HG03457 (cell line): Measurements from ENCODE around the gene C20orf96.

ENCODE experiments used
- ATAC-seq: cut with Tn5 transposase; IDR thresholded peaks from one replicate; pipeline ENCODE4 v1.9.1; 2021; ENCODE audit warnings: moderate number of reproducible peaks; ENCODE audit not compliant: unreplicated experiment

Gene C20orf96

GRCh38 chr20:312866-313265, 22.3 kb upstream of the C20orf96 start:
- no peak for ATAC-seq

- no peak for ATAC-seq
These were observed 21.5 kb upstream of the C20orf96 start for GRCh38 chr20:312067-312466.

- ATAC-seq, result no peak
These were observed 21.1 kb upstream of the C20orf96 start for GRCh38 chr20:311609-312008.

GRCh38 chr20:310645-311044, 20.1 kb upstream of the C20orf96 start:
- ATAC-seq, result no peak

GRCh38 chr20:309841-310644, 19.5 kb upstream of the C20orf96 start:
- ATAC-seq, result peak; percentile 90

- no peak for ATAC-seq
These were observed 18.8 kb upstream of the C20orf96 start for GRCh38 chr20:309306-309840.

- ATAC-seq, result no peak
These were observed 18.0 kb upstream of the C20orf96 start for GRCh38 chr20:308427-309038.

- no peak for ATAC-seq
These were observed 15.2 kb upstream of the C20orf96 start for GRCh38 chr20:305745-306144.

GRCh38 chr20:301886-302848, 11.6 kb upstream of the C20orf96 start:
- no peak for ATAC-seq

- no peak for ATAC-seq
These were observed 9.9 kb upstream of the C20orf96 start for GRCh38 chr20:300345-300990.

- no peak for ATAC-seq
These were observed 8.3 kb upstream of the C20orf96 start for GRCh38 chr20:298776-299391.

- peak; percentile 14 for ATAC-seq
These were observed 7.6 kb upstream of the C20orf96 start for GRCh38 chr20:297925-298775.

- ATAC-seq, result peak; percentile 69
These were observed 6.8 kb upstream of the C20orf96 start, which contains the start of gene ZCCHC3 for GRCh38 chr20:297098-297924. TSS of gene ZCCHC3 (plus strand) at chr20:297570. CDS start at chr20:297587, 17 bp downstream.

GRCh38 chr20:295804-296203, 5.3 kb upstream of the C20orf96 start:
- ATAC-seq, result no peak

- ATAC-seq, result no peak
These were observed 4.1 kb upstream of the C20orf96 start for GRCh38 chr20:294602-295001.

GRCh38 chr20:289693-290083, 862 bp downstream of the C20orf96 start:
- ATAC-seq, result no peak

- ATAC-seq, result no peak
These were observed 1.4 kb downstream of the C20orf96 start for GRCh38 chr20:288956-289692.

- no peak for ATAC-seq
These were observed 4.0 kb downstream of the C20orf96 start for GRCh38 chr20:286508-286907.
